Measurements from ENCODE around the gene FLNC. TPM values are rescaled to one million over a fixed set of nuclear protein-coding genes. Genes with fewer than 3 reads are reported as not detected.

Gene FLNC
- total and polyA plus RNA-seq, 8 donors = 14.3 to 34.7 (median 23.6) TPM

DNA sequence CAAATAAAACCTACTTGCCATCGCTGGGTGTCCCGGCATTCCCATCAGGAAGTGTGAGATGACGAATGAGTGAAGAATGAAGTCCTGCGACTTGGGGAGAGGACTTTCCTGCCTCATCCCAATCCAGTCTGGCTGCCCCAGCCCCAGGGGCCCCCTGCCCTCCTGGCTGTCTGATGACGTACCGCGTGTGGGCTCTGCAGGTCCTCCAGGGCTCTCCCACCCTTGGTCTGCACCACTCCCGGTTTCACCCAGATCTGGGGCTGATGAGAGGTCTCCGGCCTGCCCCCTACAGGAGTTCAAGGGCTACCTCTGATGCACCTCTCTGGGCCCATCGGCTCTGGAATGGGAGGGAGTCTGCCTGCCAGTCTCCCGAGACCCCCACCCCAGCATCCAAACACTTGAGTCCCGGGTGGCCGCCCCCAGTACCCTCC, 42.2 kb downstream of the FLNC start:
- peak in 1 of 4 donors; percentile 59 for DNase-seq

GRCh38 chr7:128873234-128873633, 43.0 kb downstream of the FLNC start:
- DNase-seq = no peak
- H3K9me3 ChIP-seq = no peaks in the 10 kb centered on the region
- TF ChIP-seq CTCF (IDR thresholded peaks at IDR 0.05) = no peak
- H3K36me3 ChIP-seq = no peaks in the 10 kb centered on the region
- no peak for ATAC-seq
- intact Hi-C loops (cut with DNase I) = no loop called here
- peaks cover 7 to 19% of the 10 kb centered on the region in 2 donors for H3K4me1 ChIP-seq
- H3K27ac ChIP-seq = no peak overlapping the region
- H3K4me3 ChIP-seq = no peak overlapping the region
- H3K27me3 ChIP-seq = peaks cover 0 to 31% of the 10 kb centered on the region in 2 donors

More for the DNA sequence above, 42.2 kb downstream of the FLNC start:
- intact Hi-C loops (cut with DNase I) = no loop called here
- Histone ChIP-seq H3K4me1 (peaks cover 7 to 21% of the 10 kb centered on the region in 2 donors), H3K9me3 (no peaks in the 10 kb centered on the region), H3K27me3 (peaks cover 0 to 31% of the 10 kb centered on the region in 2 donors), H3K27ac (no peak overlapping the region), H3K4me3 (no peak overlapping the region), H3K36me3 (no peaks in the 10 kb centered on the region)
- no peak for ATAC-seq
- no peak for TF ChIP-seq CTCF (IDR thresholded peaks at IDR 0.05)

GRCh38 chr7:128874140-128875031, 44.2 kb downstream of the FLNC start:
- intact Hi-C loops (cut with DNase I) = no loop called here
- no peak for DNase-seq
- Histone ChIP-seq H3K36me3 (no peaks in the 10 kb centered on the region), H3K27me3 (peaks cover 0 to 23% of the 10 kb centered on the region in 2 donors), H3K4me1 (peaks cover 0 to 8% of the 10 kb centered on the region in 2 donors), H3K4me3 (no peak overlapping the region), H3K9me3 (no peaks in the 10 kb centered on the region), H3K27ac (no peak overlapping the region)
- TF ChIP-seq CTCF (IDR thresholded peaks at IDR 0.05) = no peak
- no peak for ATAC-seq

GRCh38 chr7:128875523-128875948, 45.3 kb downstream of the FLNC start:
- intact Hi-C loops (cut with DNase I) = no loop called here
- Histone ChIP-seq H3K4me1 (no peaks in the 10 kb centered on the region), H3K4me3 (no peak overlapping the region), H3K36me3 (no peaks in the 10 kb centered on the region), H3K27me3 (peaks cover 0 to 11% of the 10 kb centered on the region in 2 donors), H3K9me3 (no peaks in the 10 kb centered on the region), H3K27ac (no peak overlapping the region)
- TF ChIP-seq CTCF (IDR thresholded peaks at IDR 0.05) = no peak
- ATAC-seq (no peak), DNase-seq (no peak)

DNA sequence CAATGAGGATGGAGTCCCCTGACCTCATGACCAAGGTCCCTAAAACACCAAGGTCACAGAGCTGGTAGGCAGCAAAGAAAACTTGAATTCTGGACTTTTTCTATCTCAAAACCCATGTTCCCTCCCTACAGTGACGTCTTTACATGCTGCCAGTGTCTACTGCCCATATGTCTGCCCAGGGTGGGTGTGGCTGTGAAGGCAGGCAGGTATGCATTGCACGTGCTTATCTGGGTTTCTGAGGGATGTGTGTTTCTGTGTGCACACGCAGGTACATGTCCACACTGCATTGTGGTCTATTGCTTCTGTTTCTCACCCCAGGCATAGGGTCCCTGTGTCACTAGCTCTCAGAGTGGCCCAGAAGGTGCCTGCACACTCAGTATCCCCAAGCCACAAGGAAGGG, 45.9 kb downstream of the FLNC start:
- no peak overlapping the region for H3K4me3 ChIP-seq
- TF ChIP-seq CTCF (IDR thresholded peaks at IDR 0.05) = no peak
- peaks cover 0 to 6% of the 10 kb centered on the region in 2 donors for H3K27me3 ChIP-seq
- H3K4me1 ChIP-seq = no peaks in the 10 kb centered on the region
- no peak for ATAC-seq
- H3K27ac ChIP-seq = no peak overlapping the region
- no peaks in the 10 kb centered on the region for H3K36me3 ChIP-seq
- H3K9me3 ChIP-seq = no peaks in the 10 kb centered on the region
- DNase-seq = no peak
- intact Hi-C loops (cut with DNase I) = no loop called here
